HUES6 (cell line): ENCODE data around the gene PSMA7.
"Not testable (repeated sequence)": the region's sequence is repeated elsewhere in the genome, so short reads cannot be mapped to it uniquely, and the experiment has no call there.

Source experiments
- H3K27ac ChIP-seq: 2 replicates; pipeline ENCODE4 v1.7.0; 2013; ENCODE audit warnings: low read depth, mild to moderate bottlenecking, low read length, inconsistent platforms
- H3K27me3 ChIP-seq: 2 replicates; pipeline ENCODE4 v1.6.1; 2013; ENCODE audit warnings: low read length; ENCODE audit not compliant: control insufficient read depth, insufficient read depth
- H3K36me3 ChIP-seq: 2 replicates; pipeline ENCODE4 v1.6.1; 2013; ENCODE audit warnings: low read length; ENCODE audit not compliant: control insufficient read depth, insufficient read depth
- H3K4me1 ChIP-seq: 2 replicates; pipeline ENCODE4 v1.6.1; 2013; ENCODE audit warnings: low read length; ENCODE audit not compliant: control insufficient read depth, insufficient read depth
- H3K4me3 ChIP-seq: 2 replicates; pipeline ENCODE4 v1.5.1; 2013; ENCODE audit warnings: low read depth, low read length
- H3K9ac ChIP-seq: one replicate; pipeline ENCODE4 v1.6.1; 2013; ENCODE audit warnings: mild to moderate bottlenecking, low read length
- H3K9me3 ChIP-seq: 2 replicates; pipeline ENCODE4 v1.6.1; 2013; ENCODE audit warnings: low read depth, low read length; ENCODE audit not compliant: control insufficient read depth, insufficient read depth

The PSMA7 gene

DNA sequence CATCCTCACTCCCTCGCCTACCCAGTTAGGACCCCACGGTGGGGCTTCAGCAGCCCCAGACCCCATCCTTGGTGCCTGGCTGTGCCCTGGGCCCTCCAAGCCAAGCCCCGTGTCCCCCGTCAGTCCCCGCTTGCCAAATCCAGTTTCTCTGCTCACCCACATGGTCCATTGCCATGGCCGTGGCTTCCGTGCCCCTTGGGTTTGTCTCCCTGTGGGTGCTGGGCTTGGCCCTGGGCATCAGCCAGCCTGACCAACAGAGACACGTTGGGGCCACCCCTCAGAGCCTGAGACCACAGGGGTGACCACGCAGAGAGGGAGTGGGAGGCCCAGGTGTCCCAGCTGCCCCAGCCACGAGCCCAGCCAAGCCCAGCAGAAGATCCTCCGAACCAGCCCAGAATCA lies 8.0 kb upstream of the PSMA7 start:
- no peaks in the 10 kb centered on the region for H3K27me3 ChIP-seq
- H3K4me1 ChIP-seq = peaks cover 47% of the 10 kb centered on the region
- H3K27ac ChIP-seq = no peak overlapping the region

DNA sequence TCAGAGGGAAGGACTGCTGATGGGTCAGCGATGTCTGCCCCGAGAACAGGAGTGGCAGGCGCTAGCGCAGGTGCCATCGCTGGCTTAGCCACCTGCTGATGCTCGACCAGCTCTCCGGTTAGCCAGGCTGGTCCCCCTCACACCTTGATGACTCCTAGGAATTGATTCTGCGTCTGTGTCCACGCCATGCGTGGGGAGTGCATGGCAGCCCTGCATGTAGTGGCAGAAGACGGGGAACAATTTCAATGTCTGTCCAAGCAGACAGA lies 7.0 kb upstream of the PSMA7 start:
- no peak overlapping the region for H3K4me3 ChIP-seq
- no peak overlapping the region for H3K9ac ChIP-seq
- H3K36me3 ChIP-seq = peaks cover 35% of the 10 kb centered on the region
- no peaks in the 10 kb centered on the region for H3K27me3 ChIP-seq
- H3K27ac ChIP-seq = no peak overlapping the region
- H3K9me3 ChIP-seq = peaks cover 6% of the 10 kb centered on the region; the same call in 1 of the 2 replicates
- peaks cover 37% of the 10 kb centered on the region for H3K4me1 ChIP-seq

More for the DNA sequence above, 8.0 kb upstream of the PSMA7 start:
- Histone ChIP-seq H3K4me3 (no peak overlapping the region), H3K36me3 (peaks cover 25% of the 10 kb centered on the region), H3K9ac (no peak overlapping the region), H3K9me3 (peaks cover 6% of the 10 kb centered on the region; the same call in 1 of the 2 replicates)

DNA sequence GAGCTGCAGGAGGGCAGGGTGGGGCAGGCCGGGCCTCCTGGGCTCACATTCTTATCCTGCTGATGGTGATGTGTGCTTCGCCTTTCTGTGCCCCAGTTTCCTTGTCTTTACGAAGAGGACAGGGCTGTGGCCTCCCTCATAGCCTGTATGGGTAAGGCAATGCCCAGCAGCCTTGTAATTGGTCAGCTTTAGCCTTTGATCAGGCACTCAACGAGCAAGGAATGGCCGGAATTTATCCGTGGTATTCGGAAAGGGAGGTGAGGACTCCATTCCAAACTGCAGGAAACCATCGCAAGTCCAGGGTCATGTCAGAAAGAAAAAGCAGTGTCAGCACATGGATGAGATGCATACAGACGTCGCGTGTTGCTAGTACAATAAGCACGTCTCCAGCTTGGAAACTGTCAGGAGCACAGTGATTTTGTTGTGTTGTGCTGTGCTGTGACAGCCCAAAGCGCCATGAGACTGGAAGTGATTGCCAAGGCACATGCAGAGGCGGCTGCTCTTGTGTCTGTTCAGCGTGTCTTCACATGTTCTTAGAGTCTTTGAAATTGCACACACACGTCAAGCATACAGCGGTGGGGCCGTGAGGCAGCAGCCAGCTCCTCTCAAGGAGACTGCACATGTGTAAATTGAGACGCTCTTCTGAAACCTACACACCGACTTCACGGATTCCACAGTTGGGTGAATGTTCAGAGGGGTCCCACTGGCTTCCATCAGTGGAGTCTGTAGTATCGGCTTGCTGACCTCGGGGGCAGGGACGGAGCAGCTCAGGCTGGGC lies 6.5 kb upstream of the PSMA7 start:
- Histone ChIP-seq H3K27me3 (no peaks in the 10 kb centered on the region), H3K4me3 (0 out of 2 replicates have a peak overlapping the region, but pooled peaks have one; percentile 12), H3K4me1 (peaks cover 35% of the 10 kb centered on the region), H3K9me3 (peaks cover 6% of the 10 kb centered on the region; the same call in 1 of the 2 replicates), H3K9ac (no peak overlapping the region), H3K27ac (no peak overlapping the region), H3K36me3 (peaks cover 37% of the 10 kb centered on the region)

DNA sequence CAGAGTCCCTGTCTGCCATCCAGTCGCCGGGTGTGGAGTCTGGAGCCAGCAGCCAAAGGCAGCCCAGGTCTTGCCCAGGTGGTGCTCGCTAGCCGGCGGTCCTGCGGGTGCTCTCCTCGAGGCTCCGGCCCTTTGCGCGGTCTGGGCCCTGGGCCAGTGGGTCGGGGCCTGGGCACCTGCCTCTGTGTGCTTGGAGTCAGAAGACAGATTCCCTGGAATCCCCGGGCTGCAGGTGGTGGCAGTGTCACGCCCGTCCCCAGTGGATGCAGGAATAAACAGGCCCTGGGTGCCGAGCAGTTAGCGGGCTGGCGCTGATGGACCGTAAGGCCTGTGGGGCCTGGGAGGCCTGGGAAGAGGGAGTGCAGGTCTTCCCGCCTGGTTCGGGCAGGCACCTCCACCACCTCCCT lies 5.7 kb upstream of the PSMA7 start:
- Histone ChIP-seq H3K9ac (peak overlapping the region; percentile 17), H3K4me1 (peaks cover 30% of the 10 kb centered on the region), H3K27ac (no peak overlapping the region), H3K36me3 (peaks cover 31% of the 10 kb centered on the region), H3K27me3 (no peaks in the 10 kb centered on the region), H3K4me3 (0 out of 2 replicates have a peak overlapping the region, but pooled peaks have one; percentile 12), H3K9me3 (peaks cover 6% of the 10 kb centered on the region; the same call in 1 of the 2 replicates)

DNA sequence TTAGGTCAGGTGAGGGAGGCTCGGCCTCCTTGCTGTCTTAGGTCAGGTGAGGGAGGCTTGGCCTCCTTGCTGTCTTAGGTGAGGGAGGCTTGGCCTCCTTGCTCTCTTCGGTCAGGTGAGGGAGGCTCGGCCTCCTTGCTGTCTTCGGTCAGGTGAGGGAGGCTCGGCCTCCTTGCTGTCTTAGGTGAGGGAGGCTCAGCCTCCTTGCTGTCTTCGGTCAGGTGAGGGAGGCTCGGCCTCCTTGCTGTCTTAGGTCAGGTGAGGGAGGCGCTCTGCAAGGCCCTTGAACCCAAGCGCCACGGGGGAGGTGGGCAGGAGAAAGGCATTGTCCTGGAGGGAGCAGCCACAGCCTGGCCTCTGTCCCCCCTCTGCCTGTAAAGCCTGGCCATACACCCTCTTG lies 5.2 kb upstream of the PSMA7 start:
- not testable (repeated sequence) for H3K4me3 ChIP-seq, H3K9me3 ChIP-seq, H3K9ac ChIP-seq, H3K27ac ChIP-seq, H3K27me3 ChIP-seq
- peaks cover 29% of the 10 kb centered on the region for H3K36me3 ChIP-seq
- peaks cover 30% of the 10 kb centered on the region for H3K4me1 ChIP-seq

DNA sequence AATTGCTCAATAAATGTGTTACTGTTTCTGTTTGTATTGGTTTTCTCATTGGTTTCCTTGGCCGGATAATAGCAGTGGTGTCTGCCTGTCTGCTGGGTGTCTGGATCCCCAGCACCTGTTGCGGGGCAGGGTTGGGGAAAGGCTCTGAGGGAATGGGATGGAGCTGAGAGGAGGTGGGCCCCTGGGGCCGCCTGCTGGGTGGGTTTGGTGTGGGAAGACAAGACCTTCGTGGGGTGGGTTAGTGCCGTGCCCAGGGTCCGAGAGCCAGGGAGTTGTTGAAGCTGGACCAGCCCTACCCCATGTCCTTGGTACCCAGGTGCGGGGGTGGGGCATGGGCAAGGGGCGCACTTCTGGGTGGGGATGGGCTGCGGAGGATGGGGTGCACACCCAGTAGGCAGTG lies 4.3 kb upstream of the PSMA7 start:
- Histone ChIP-seq H3K27me3 (no peaks in the 10 kb centered on the region), H3K27ac (no peak overlapping the region), H3K9ac (no peak overlapping the region), H3K9me3 (no peaks in the 10 kb centered on the region), H3K4me3 (no peak overlapping the region), H3K4me1 (peaks cover 30% of the 10 kb centered on the region), H3K36me3 (peaks cover 20% of the 10 kb centered on the region)

DNA sequence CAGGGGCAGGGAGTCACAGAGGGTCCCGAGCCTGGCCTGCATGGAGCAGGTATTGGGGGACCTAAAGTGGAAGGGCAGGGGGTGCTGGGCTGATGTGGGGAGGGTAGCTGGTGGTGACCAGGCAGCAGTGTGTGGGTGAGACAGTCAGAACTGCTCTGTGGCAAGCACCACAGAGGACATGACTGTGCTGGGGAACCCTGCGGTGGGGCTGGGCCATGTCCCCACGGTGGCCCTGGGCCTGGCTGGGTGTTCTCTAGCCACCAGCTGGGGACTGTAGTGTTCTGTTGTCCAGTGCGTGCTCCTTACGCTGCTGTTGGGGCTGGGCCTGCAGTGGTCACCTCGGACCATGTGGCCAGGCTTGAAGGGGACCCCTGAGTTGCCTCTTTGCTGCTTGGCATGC lies 3.9 kb upstream of the PSMA7 start:
- Histone ChIP-seq H3K27me3 (no peaks in the 10 kb centered on the region), H3K27ac (no peak overlapping the region), H3K9ac (no peak overlapping the region)

DNA sequence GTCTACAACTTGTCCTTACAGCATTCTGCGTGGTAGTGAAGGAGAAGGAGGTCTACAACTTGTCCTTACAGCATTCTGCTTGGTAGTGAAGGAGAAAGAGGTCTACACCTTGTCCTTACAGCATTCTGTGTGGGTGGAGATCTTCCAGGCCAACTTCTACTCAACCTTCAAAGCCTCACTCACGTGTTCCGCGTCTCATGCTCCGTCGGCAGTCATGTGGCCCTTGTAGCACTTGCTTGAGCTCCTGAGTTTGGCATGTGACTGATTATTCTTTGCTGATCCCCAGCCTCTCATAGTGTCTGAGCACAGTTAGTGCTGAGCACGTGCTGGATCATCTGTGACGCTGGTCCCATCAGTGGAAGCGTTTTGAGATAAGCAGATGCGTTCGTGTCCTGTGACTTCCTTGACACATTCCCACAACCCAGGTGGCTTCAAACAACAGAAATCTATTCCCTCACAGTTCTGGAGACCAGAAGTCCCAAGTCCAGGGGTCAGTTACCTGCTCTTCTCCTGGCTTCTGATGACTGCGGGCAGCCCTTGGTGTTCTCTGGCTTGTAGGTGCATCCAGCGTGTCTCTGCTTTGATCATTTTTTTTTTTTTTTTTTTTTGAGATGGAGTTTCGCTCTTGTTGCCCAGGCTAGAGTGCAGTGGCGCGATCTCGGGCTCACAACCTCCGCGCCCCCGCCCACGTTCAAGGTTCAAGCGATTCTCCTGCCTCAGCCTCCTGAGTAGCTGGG lies 3.0 kb upstream of the PSMA7 start:
- Histone ChIP-seq H3K27ac (no peak overlapping the region), H3K9ac (no peak overlapping the region), H3K4me1 (peaks cover 35% of the 10 kb centered on the region), H3K36me3 (peaks cover 18% of the 10 kb centered on the region), H3K4me3 (no peak overlapping the region), H3K9me3 (no peaks in the 10 kb centered on the region), H3K27me3 (no peaks in the 10 kb centered on the region)

More for the DNA sequence above, 3.9 kb upstream of the PSMA7 start:
- Histone ChIP-seq H3K9me3 (no peaks in the 10 kb centered on the region), H3K4me1 (peaks cover 30% of the 10 kb centered on the region), H3K36me3 (peaks cover 16% of the 10 kb centered on the region), H3K4me3 (no peak overlapping the region)

DNA sequence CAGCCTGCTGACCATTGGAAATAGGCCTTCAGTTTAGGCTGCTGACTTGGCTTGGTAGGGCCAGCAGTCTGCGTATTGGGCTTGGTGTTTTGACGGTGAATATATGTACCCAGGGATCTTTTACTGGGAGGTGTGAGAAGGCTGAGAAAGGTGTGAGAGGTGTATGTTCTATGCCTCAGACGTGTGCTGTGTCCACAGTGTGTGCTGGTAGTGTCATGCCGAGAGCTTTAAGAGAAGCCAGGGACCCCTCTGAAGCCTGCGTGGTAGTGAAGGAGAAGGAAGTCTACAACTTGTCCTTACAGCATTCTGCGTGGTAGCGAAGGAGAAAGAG lies 2.5 kb upstream of the PSMA7 start:
- Histone ChIP-seq H3K27me3 (no peaks in the 10 kb centered on the region), H3K27ac (no peak overlapping the region), H3K4me3 (no peak overlapping the region), H3K36me3 (peaks cover 22% of the 10 kb centered on the region), H3K4me1 (peaks cover 36% of the 10 kb centered on the region), H3K9me3 (no peaks in the 10 kb centered on the region), H3K9ac (no peak overlapping the region)

DNA sequence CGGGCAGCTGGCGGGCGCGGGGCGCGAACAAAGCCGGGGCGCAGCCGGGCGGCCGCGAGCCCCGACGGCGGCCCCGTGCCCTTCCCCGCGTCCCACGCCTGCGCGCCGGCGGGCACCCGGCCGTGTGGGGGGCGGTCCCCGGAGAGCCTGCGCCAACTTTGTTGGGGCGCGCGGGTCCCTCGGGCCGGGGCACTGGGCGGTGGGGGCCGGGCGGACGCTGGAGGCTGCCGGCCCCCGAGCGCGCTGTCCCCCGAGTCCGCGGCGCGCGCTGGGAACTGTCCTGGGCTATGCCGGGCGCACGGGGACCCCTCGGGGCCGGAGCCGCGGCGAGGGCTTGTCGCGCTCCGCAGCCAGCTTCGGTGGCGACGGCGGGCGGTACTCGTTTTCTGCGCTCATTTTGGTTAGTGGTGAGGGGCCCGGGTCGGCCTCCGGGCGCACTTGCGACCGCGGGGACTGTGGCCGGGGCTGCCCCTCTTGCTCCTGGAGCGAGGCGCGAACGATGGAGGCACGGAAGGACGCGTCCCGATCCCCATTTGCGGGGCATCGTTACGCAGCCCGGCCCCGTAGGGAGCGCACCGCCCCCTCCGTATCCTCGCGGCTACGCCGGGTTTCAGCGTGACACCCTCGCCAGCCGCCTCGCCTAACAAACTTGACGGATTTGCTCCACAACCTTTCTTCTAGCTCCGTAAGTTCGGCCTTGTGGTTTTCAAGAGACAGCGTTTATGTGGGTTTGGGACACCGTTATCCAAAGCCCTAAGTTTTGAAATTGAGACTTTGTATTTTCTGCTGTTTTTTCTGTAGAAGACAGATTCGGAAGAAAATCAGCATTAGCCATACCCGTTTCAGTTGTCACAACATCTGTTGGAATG lies 997 bp upstream of the PSMA7 start:
- Histone ChIP-seq H3K27me3 (no peaks in the 10 kb centered on the region), H3K4me3 (peak overlapping the region; percentile 68), H3K4me1 (peaks cover 23% of the 10 kb centered on the region), H3K9ac (peak overlapping the region; percentile 95), H3K9me3 (no peaks in the 10 kb centered on the region), H3K27ac (peak overlapping the region; percentile 26; the same call in 1 of the 2 replicates), H3K36me3 (peaks cover 36% of the 10 kb centered on the region)
